HCEC 1CT (cell line): ENCODE results near the gene SLC18A3.

Experiments used
- DNase-seq: peaks from one replicate; pipeline ENCODE4 v3.0.0-alpha.2; 2017

Gene SLC18A3

DNA sequence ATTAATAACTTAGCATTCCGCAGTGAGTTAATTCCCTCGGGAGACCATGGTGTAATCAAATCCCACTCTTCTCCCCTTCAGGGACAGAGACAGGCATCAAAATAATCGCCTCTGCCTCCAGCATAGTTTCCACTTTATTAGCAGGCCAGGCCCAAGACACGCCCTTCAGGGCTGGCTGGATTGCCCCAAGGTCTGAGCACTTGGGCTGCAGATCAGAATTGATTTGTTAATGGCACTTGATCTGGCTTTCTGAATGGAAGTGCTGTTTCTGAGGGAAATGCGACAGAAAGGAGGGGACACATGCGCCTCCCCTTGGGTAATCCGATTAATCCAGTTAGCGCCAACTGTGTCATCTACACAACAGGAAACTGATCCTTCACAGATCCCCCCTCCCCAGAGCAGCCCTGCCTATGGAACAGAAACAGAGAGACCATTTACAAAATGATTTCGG lies 19.3 kb downstream of the SLC18A3 start:
- DNase-seq: no peak

DNA sequence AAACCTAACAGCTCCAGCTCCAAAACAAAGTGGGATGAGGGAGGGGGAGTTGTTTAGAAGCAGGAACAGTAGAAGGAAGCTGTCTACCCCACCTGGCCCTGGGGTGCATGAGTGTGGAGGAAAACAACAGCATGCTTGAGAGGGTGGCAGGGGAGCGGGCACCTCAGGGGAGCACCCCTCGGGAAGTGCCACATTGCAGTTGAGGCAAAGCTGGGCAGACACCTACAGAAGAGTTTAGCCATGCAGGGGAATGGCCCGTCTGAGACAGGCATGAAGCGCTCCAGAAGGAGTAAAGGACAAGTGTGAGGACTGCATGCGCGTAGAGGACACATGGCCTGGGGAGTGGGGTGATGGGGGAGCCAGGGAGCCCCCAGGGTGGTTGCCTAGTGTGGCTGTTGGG lies 21.9 kb downstream of the SLC18A3 start:
- no peak for DNase-seq

GRCh38 chr10:49632406-49633317 lies 22.6 kb downstream of the SLC18A3 start:
- DNase-seq: no peak

GRCh38 chr10:49633327-49634068 lies 23.4 kb downstream of the SLC18A3 start:
- no peak for DNase-seq

GRCh38 chr10:49634069-49634660 lies 24.1 kb downstream of the SLC18A3 start:
- DNase-seq: no peak

DNA sequence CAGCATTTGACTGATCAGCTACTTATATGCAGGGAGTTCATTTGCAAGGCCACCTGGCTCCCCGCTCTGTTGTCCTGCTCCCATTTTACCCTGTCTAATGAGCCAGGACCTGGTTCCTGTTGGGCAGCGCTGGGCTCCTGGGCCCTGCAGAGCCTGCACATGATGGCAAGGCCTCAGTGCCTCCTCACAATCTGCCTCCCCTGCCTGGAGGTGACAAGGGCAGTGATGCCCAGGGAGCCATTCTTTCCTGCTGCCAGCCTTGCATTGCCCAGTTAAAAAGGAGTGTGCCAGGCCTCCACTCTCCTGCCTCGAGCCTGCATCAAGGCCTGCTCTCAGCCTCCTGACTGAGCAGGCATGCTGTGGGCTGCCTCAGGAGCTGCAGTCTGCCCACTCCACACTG lies 32.2 kb downstream of the SLC18A3 start:
- no peak for DNase-seq

- no peak for DNase-seq
Measured at GRCh38 chr10:49643241-49644034, 33.3 kb downstream of the SLC18A3 start.

DNA sequence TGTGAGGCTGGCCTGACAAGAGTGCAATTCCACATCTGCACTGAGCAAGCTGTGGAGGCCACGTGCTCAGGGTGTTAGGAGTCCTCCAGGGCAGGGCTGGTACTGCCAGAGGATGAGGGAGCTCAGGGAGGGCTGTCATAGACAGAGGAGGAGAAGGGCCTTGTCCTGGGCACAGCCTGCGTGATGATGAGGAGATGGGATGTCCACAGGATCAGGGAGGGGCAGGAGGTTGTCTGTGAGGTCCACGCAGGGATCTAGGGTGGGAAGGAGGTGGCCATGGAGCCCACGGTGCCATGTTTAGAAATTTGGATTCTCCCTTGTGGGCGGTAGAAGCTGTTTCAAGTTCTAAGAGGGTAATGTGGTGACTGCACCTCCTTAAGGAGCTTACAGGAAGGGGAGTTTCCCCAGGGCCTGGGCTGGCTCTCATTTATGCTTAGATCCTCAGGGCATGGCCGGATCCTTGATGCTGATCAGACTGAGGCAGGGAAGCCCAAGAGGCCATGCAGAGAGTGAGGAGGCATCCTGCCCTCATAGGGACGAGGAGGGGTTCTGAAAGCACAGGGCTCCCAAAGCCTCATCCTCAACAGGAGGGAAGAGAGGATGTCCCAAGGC lies 34.0 kb downstream of the SLC18A3 start:
- DNase-seq: no peak

- no peak for DNase-seq
Measured at GRCh38 chr10:49645417-49645816, 35.3 kb downstream of the SLC18A3 start.

DNA sequence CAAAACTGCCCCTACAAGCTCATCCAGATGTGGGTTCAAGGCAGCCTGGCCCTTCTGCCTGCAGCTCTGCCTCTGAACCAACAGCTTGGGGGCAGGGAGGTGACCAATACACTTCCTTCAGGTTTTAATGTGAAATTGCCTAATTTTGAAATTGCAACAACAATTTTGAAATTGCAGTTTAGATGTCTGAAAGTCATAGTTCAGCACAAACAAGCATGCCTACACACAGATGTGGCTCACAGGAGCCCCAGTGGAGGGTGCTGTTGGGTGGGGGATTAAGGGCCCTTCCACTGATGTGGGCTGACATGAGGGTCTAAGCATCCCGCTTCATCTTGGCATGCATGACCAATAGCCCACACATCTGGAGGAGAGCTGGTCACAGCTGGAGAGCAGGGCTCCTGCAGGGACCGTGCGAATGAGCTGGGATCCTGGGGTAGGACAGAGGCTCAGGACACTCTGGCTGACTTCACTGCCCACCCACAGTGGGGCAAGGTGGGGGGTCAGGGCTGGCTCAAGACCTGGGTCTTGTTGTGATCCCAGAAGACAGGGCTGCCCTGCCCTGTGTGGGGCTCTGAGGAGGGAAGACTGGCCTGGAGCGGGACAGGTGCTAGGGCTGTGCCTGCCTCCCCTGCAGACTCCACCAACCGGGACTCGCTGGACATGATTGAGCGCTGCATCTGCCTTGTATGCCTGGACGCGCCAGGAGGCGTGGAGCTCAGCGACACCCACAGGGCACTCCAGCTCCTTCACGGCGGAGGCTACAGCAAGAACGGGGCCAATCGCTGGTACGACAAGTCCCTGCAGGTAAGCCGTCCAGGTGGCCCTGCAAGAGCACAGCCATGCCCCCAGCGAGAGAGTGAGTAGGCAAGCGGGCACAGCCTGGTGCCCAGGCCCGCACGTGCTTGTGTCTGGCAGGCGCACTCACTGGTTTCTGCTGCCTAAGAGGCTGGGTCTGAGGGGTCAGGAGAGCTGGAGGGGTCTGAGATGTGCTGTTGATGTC lies 36.1 kb downstream of the SLC18A3 start:
- no peak for DNase-seq

- DNase-seq: no peak
Measured at GRCh38 chr10:49647554-49647953, 37.4 kb downstream of the SLC18A3 start.

- DNase-seq: no peak
Measured at GRCh38 chr10:49647985-49648795, 38.1 kb downstream of the SLC18A3 start.

GRCh38 chr10:49649294-49649693 lies 39.2 kb downstream of the SLC18A3 start:
- DNase-seq: no peak

DNA sequence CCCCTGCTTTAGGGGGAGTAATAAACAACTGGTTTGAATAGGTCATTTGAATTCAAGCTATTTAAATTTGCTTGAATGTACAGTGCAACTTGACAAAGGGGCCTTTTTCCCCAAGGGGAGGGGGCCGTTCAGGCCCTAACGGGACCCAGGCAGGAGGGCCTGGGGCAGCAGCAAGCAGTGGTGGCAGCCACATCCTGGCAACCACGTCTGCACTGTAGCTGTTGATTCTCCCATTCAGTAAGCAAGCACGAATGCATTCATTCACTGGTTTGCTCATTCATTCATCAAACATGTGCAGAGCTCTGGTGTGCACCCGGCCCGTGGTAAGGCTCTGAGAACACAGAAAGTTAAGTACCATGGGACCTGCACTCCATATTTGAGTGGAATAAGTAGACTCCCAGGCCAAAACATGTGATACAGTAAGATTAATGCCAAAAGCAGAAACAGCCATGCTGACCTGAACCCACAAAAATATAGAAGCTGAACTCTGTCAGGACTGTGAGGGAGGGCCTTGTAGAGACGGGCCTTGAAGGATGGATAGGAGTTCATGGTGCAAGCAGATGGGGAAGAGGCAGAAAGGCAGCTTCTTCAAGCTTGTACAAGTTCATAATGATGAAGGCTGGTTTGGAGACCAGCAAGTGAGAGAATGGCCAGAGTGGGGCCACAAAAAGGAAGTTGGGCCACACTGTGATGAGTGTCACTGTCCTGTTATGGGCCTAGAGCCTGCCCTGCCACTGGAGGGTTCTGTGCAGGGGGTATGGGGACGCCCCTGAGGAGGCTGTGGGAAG lies 40.0 kb downstream of the SLC18A3 start:
- no peak for DNase-seq

DNA sequence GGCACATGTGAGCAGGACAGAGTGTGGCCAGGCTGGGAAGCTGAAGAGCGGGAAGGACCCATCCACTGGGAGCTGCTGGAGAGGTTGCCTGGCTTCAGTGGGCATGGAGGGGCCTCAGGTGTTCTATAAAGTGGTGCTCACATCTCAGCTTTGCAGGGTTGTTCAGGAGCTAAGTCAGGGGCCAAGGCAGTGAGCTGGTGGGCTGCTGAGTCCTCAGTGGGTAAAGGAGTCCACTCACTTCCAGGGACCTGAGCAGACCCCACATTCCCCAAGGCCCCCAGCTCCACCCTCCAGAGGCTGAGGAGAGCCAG lies 40.6 kb downstream of the SLC18A3 start:
- no peak for DNase-seq

DNA sequence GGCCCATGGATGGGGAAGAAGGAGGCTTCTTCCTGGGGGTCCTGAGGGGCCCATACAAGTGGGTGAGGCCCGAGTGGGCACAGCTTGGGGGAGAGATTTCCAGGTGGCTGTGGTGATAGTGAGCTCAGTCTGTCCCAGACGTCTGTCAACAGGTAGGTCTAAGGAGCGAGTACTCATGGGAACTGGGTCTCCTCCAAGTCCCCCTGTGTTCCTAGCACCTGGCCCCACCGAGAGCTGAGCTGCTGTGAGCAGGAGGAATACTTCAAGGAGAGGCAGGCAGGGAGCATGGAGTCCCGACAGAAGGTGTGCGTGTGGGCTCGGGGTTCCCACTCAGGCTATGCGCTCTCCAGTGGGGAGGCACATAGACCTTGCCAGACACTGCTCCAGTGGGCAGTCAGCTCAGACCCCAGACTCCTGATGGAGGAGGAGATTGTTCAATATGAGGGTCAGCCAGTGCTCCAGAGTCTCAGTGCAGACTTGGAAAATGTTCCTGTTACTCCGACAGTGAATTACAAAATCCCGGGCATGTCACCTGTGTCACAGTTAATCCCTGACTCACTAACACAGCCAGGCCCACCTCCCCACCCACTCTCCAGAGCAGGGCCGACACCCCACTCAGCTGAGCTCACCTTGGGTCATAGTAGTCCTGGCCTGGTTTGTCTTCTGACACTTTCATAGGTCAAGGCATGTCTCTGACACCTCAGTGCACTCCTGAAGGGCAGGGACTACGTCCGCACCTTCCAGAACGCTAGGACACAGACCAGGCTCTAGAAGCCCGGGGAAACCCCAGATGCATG lies 41.1 kb downstream of the SLC18A3 start:
- no peak for DNase-seq

- DNase-seq: no peak
Measured at GRCh38 chr10:49651917-49652316, 41.8 kb downstream of the SLC18A3 start.

GRCh38 chr10:49652421-49653272 lies 42.5 kb downstream of the SLC18A3 start:
- DNase-seq: no peak
